GM12878 (cell line): Measurements from ENCODE around the gene MYOM3. TPM values are rescaled to one million over a fixed set of nuclear protein-coding genes. Genes with fewer than 3 reads are reported as not detected.

Experiments used
- ATAC-seq: fragments of 200-7000 bp; cut with Tn5 transposase; 3 replicates; pipeline ENCODE4 v1.9.1; 2020; ENCODE audit warnings: mild to moderate bottlenecking, moderate library complexity
- BruUV-seq: library from RNA; stranded (reverse); fragments of 400-500 nt; replicated peaks from 2 replicates; lab custom pipeline; 2021; lab: Mats Ljungman, UMichigan
- CTCF ChIA-PET: fragments of 300-600 bp; sonication (Branson Sonifier 250); formaldehyde crosslinking; extraction: SDS; loops from one replicate; lab custom pipeline; 2021; ENCODE audit warnings: inconsistent platforms; lab: Yijun Ruan, JAX
- POLR2A ChIA-PET: fragments of 350-600 bp; formaldehyde crosslinking; extraction: SDS; loops from one replicate; lab custom pipeline; 2021; ENCODE audit warnings: inconsistent platforms; lab: Charles Lee
- RAD21 ChIA-PET: fragments of 300-600 bp; sonication (Branson Sonifier 250); formaldehyde crosslinking; loops from one replicate; lab custom pipeline; 2023; ENCODE audit warnings: antibody characterized with exemption; ENCODE audit not compliant: unreplicated experiment; lab: Charles Lee
- SMC1A ChIA-PET: fragments of 300-600 bp; sonication (Branson Sonifier 250); formaldehyde crosslinking; loops from one replicate; lab custom pipeline; 2023; ENCODE audit not compliant: unreplicated experiment, uncharacterized antibody; lab: Charles Lee
- DNase-seq: peaks from one replicate; pipeline ENCODE4 v3.0.0-alpha.2; 2011; ENCODE audit warnings: low read depth, low spot score
- FAIRE-seq: peaks from 3 replicates; lab custom pipeline; 2011; peaks lifted over from hg19 to GRCh38; lab: Jason Lieb, UNC
- H2AFZ ChIP-seq: 2 replicates; pipeline ENCODE4 v1.6.0; 2011; ENCODE audit warnings: low read depth, low read length, control low read depth; ENCODE audit not compliant: control insufficient read depth
- H3K27ac ChIP-seq: 2 replicates; pipeline ENCODE4 v1.5.1; 2011; ENCODE audit warnings: control low read depth; ENCODE audit not compliant: control insufficient read depth, insufficient read depth
- H3K27me3 ChIP-seq, 2 experiments: replicated peaks in 1 of 2; 2 replicates each; pipeline versions ENCODE4 v1.6.0 to v1.6.1; 2011; ENCODE audit warnings: low read length in 1 of 2; ENCODE audit not compliant: control insufficient read depth in 2 of 2, insufficient read depth in 2 of 2
- H3K36me3 ChIP-seq, 2 experiments: 2 replicates each; pipeline ENCODE4 v1.5.1; 2011; ENCODE audit warnings: low read length in 1 of 2; ENCODE audit not compliant: control insufficient read depth in 2 of 2, insufficient read depth in 2 of 2
- H3K4me1 ChIP-seq: 2 replicates; pipeline ENCODE4 v1.6.1; 2011; ENCODE audit warnings: mild to moderate bottlenecking, low read length, moderate library complexity, mixed read lengths; ENCODE audit not compliant: control insufficient read depth, insufficient read depth
- H3K4me2 ChIP-seq: 2 replicates; pipeline ENCODE4 v1.6.0; 2011; ENCODE audit warnings: control low read depth; ENCODE audit not compliant: control insufficient read depth, insufficient read depth
- H3K4me3 ChIP-seq: fragments of 200-600 bp; sonication (generic); 2 replicates; pipeline ENCODE4 v1.5.1; 2016
- H3K79me2 ChIP-seq: 2 replicates; pipeline ENCODE4 v1.6.0; 2011; ENCODE audit warnings: low read length; ENCODE audit not compliant: control insufficient read depth, insufficient read depth
- H3K9ac ChIP-seq: 2 replicates; pipeline ENCODE4 v1.8.0; 2011; ENCODE audit warnings: low read length, control low read depth, mixed read lengths; ENCODE audit not compliant: control insufficient read depth, insufficient read depth
- H3K9me3 ChIP-seq: replicated peaks from 3 replicates; pipeline ENCODE4 v1.5.1; 2011; ENCODE audit warnings: mild to moderate bottlenecking, low read length; ENCODE audit not compliant: control insufficient read depth, insufficient read depth
- H4K20me1 ChIP-seq: 2 replicates; pipeline ENCODE4 v1.6.0; 2011; ENCODE audit not compliant: control insufficient read depth, insufficient read depth
- CHD4 ChIP-seq: fragments of 200-600 bp; sonication (generic); IDR thresholded peaks from 2 replicates; pipeline ENCODE4 v1.6.1; 2016; ENCODE audit warnings: mild to moderate bottlenecking
- E2F8 ChIP-seq: fragments of 450-650 bp; IDR thresholded peaks from 2 replicates; pipeline ENCODE4 v1.6.1; 2018; ENCODE audit warnings: mild to moderate bottlenecking, low read depth, moderate library complexity; ENCODE audit not compliant: partially characterized antibody
- EGR1 ChIP-seq, 2 experiments: IDR thresholded peaks; 1 replicate in 1 of 2; 2 replicates in 1 of 2; pipeline ENCODE4 v1.6.1; 2011 to 2012; ENCODE audit warnings: low read depth in 2 of 2, low read length in 2 of 2, borderline replicate concordance in 1 of 2, mild to moderate bottlenecking in 1 of 2, moderate library complexity in 1 of 2
- ESRRA ChIP-seq: IDR thresholded peaks from 2 replicates; pipeline ENCODE4 v1.6.1; 2012; ENCODE audit warnings: mild to moderate bottlenecking, low read length, improper control_type of control experiment
- HDGF ChIP-seq: fragments of 450-650 bp; IDR thresholded peaks from 2 replicates; pipeline ENCODE4 v1.6.1; 2016; ENCODE audit warnings: antibody characterized with exemption
- HSF1 ChIP-seq: fragments of 150-350 bp; IDR thresholded peaks from 2 replicates; pipeline ENCODE4 v1.6.1; 2014; ENCODE audit warnings: mild to moderate bottlenecking, low read depth, low read length
- MEF2A ChIP-seq: IDR thresholded peaks from 2 replicates; pipeline ENCODE4 v1.6.1; 2011; ENCODE audit warnings: low read depth, mild to moderate bottlenecking, low read length, moderate library complexity; ENCODE audit not compliant: insufficient read depth
- MYC ChIP-seq: IDR thresholded peaks from 2 replicates; pipeline ENCODE4 v1.6.1; 2011; ENCODE audit warnings: mild to moderate bottlenecking, low read length, moderate library complexity, inconsistent platforms; ENCODE audit not compliant: insufficient read depth, insufficient replicate concordance, insufficient read length, severe bottlenecking
- NRF1 ChIP-seq: conservative IDR thresholded peaks from 2 replicates; pipeline ENCODE4 v1.6.1; 2011; ENCODE audit warnings: mild to moderate bottlenecking, low read depth, low read length, improper control_type of control experiment
- PML ChIP-seq: IDR thresholded peaks from 2 replicates; pipeline ENCODE4 v1.6.1; 2012; ENCODE audit warnings: low read length, inconsistent platforms
- POLR2AphosphoS2 ChIP-seq: IDR thresholded peaks from 2 replicates; pipeline ENCODE4 v1.6.1; 2011; ENCODE audit warnings: low read depth, mild to moderate bottlenecking, low read length, improper control_type of control experiment, moderate library complexity
- SIX5 ChIP-seq: IDR thresholded peaks from 2 replicates; pipeline ENCODE4 v1.6.1; 2011; ENCODE audit warnings: mild to moderate bottlenecking, low read depth, low read length, moderate library complexity; ENCODE audit not compliant: severe bottlenecking
- ZNF274 ChIP-seq: IDR thresholded peaks from one replicate; pipeline ENCODE4 v1.8.0; 2011; ENCODE audit not compliant: insufficient read length, insufficient read depth
- WGBS: methylation state at CpG from one replicate; pipeline ENCODE4 v1.1.6; 2016; ENCODE audit warnings: low lambda C conversion rate; ENCODE audit not compliant: insufficient replicate concordance, insufficient coverage; ENCODE audit errors: missing lambda C conversion rate; 5-methylcytosine and 5-hydroxymethylcytosine counted together
- in situ Hi-C: fragments of 300-500 bp; cut with MboI; formaldehyde crosslinking; loops from 9 replicates; pipeline ENCODE4 v1.14.3; 2018; ENCODE audit warnings: mixed read lengths
- intact Hi-C: fragments of 100-400 bp; cut with micrococcal nuclease; formaldehyde crosslinking; loops from one replicate; pipeline ENCODE4 v1.14.2; 2022; ENCODE audit not compliant: unreplicated experiment
- polyA plus RNA-seq, 11 experiments: library from polyadenylated mRNA; depleted of rRNA in 4 of 11; unstranded in 6 of 11; stranded (reverse) in 5 of 11; fragments of >200 nt; fragmentation: Nextera tagmentation in 4 of 11; fragmentation: Illumina TruSeq in 1 of 11; extraction: Ambion mirVana in 4 of 11; extraction: Trizol in 1 of 11; gene quantifications; 1 replicate in 1 of 11; 2 replicates in 10 of 11; pipeline versions ENCODE4 v1.2.1 to v1.2.3, GENCODE V29; 2011 to 2016; ENCODE audit warnings: inconsistent platforms in 2 of 11, missing spikeins in 2 of 11, low read depth in 1 of 11
- total RNA-seq, 4 experiments: library from RNA; depleted of rRNA in 3 of 4; stranded (reverse); fragments of >200 nt in 3 of 4; fragmentation: Illumina TruSeq in 1 of 4; extraction: Trizol in 1 of 4; gene quantifications; 2 replicates each; pipeline versions ENCODE4 v1.2.1 to v1.2.3, GENCODE V29; 2013 to 2021

MYOM3 gene
- total and polyA plus RNA-seq, 10 of the 15 experiments (the other 5 are each of a cell fraction or from before 2014, with no cell fraction given): 0.06 TPM; not detected in 9

GRCh38 chr1:24097663-24098062 lies 14.3 kb downstream of the MYOM3 start:
- 81% methylated on average over 11 of the region's 11 CpGs for WGBS
- intact Hi-C loops: no loop called here

More at GRCh38 chr1:24097663-24098062, 14.3 kb downstream of the MYOM3 start:
- Histone ChIP-seq H3K79me2 (no peaks in the 10 kb centered on the region), H3K4me1 (no peaks in the 10 kb centered on the region), H4K20me1 (no peaks in the 10 kb centered on the region), H3K36me3 (no peaks in the 10 kb centered on the region), H3K27me3 (no peaks in the 10 kb centered on the region; a peak in 1 of 4 replicates), H2AFZ (no peak overlapping the region), H3K4me3 (no peak overlapping the region), H3K4me2 (no peak overlapping the region), H3K9ac (no peak overlapping the region), H3K27ac (no peak overlapping the region), H3K9me3 (no peaks in the 10 kb centered on the region)
- no TSS peak for BruUV-seq
- in situ Hi-C loops: no loop called here
- FAIRE-seq (no peak), DNase-seq (no peak), ATAC-seq (no peak)
- ChIA-PET RAD21 (no interaction called here), SMC1A (no interaction called here), CTCF (no interaction called here), POLR2A (no interaction called here)
- TF ChIP-seq POLR2AphosphoS2: no peak
- TF ChIP-seq NRF1: no peak
- TF ChIP-seq SIX5: no peak
- no peak for TF ChIP-seq HSF1
- no peak for TF ChIP-seq PML
- no peak for TF ChIP-seq MYC
- TF ChIP-seq EGR1 (IDR thresholded peaks at IDR 0.05; ENCODE audit: borderline replicate concordance in 1 of 2, low read depth in 2 of 2, low read length in 2 of 2): no peak
- TF ChIP-seq CHD4: no peak
- TF ChIP-seq E2F8: no peak
- no peak for TF ChIP-seq ESRRA
- no peak for TF ChIP-seq ZNF274
- TF ChIP-seq HDGF: no peak
- no peak for TF ChIP-seq MEF2A
